Hepatocyte (in vitro differentiated cells): Measurements from ENCODE around the gene SH3BP2.

Experiments
- CTCF ChIP-seq: fragments of 200-600 bp; sonication (generic); IDR thresholded peaks from 2 replicates; pipeline ENCODE4 v1.5.1; 2016; ENCODE audit warnings: antibody characterized with exemption, mild to moderate bottlenecking; ENCODE audit not compliant: poor library complexity
- EZH2phosphoT487 ChIP-seq: fragments of 200-600 bp; sonication (generic); IDR thresholded peaks from one replicate; pipeline ENCODE4 v1.6.1; 2018; ENCODE audit warnings: antibody characterized with exemption, mild to moderate bottlenecking, low read depth, moderate library complexity; ENCODE audit not compliant: unreplicated experiment, severe bottlenecking

DNA sequence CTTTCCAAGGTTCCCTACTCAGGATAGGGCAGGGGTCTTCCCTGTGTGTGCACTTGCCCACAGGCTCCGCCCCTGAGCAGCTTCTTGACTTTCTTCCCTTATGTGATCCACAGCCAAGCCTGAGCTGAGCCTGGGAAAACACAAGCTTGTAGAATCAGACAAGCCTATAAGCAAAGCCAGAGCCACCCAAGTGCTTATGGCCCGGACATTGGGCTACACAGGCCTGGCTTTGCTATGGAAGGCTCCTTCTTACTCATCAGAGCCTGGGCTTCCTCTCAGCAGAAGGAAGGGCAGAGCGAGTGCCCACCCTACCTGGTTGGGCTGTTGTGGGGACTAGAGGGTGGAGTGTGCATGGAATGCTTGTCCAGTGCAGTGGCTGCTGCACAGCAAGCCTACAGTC is 35.5 kb upstream of the SH3BP2 start:
- no peak for TF ChIP-seq CTCF
- TF ChIP-seq EZH2phosphoT487 = no peak
